Measurements from ENCODE around the gene ME1. TPM values are rescaled to one million over a fixed set of nuclear protein-coding genes. Genes with fewer than 3 reads are reported as not detected.

Gene ME1
- total and polyA plus RNA-seq, 2 of the 13 experiments (the other 11 are each of a cell fraction or from before 2014, with no cell fraction given), result not detected

DNA sequence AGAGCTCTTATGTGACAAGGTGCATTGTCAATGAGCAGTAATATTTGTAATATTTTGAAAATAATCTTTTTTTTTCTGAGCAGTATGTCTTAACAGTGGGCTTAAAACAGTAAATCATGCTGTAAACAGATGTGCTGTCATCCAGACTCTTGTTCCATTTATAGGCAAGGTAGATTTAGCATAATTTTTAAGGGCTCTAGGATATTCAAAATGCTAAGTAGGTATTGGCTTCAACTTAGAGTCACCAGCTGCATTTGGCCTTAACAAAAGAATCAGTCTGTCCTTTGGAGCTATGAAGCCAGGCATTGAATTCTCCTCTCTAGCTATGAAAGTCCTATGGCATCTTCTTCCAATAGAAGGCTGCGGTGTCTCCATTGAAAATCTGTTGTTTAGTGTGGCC lies 63.7 kb downstream of the ME1 start (continued):
- no peak for TF ChIP-seq ZNF761 (CRISPR knock-in tag; conservative IDR thresholded peaks at IDR 0.05)
- TF ChIP-seq, protein P1, sequence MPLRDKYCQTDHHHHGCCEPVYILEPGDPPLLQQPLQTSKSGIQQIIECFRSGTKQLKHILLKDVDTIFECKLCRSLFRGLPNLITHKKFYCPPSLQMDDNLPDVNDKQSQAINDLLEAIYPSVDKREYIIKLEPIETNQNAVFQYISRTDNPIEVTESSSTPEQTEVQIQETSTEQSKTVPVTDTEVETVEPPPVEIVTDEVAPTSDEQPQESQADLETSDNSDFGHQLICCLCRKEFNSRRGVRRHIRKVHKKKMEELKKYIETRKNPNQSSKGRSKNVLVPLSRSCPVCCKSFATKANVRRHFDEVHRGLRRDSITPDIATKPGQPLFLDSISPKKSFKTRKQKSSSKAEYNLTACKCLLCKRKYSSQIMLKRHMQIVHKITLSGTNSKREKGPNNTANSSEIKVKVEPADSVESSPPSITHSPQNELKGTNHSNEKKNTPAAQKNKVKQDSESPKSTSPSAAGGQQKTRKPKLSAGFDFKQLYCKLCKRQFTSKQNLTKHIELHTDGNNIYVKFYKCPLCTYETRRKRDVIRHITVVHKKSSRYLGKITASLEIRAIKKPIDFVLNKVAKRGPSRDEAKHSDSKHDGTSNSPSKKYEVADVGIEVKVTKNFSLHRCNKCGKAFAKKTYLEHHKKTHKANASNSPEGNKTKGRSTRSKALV (CRISPR knock-in tag; IDR thresholded peaks at IDR 0.05), result no peak
- TF ChIP-seq, protein P2, sequence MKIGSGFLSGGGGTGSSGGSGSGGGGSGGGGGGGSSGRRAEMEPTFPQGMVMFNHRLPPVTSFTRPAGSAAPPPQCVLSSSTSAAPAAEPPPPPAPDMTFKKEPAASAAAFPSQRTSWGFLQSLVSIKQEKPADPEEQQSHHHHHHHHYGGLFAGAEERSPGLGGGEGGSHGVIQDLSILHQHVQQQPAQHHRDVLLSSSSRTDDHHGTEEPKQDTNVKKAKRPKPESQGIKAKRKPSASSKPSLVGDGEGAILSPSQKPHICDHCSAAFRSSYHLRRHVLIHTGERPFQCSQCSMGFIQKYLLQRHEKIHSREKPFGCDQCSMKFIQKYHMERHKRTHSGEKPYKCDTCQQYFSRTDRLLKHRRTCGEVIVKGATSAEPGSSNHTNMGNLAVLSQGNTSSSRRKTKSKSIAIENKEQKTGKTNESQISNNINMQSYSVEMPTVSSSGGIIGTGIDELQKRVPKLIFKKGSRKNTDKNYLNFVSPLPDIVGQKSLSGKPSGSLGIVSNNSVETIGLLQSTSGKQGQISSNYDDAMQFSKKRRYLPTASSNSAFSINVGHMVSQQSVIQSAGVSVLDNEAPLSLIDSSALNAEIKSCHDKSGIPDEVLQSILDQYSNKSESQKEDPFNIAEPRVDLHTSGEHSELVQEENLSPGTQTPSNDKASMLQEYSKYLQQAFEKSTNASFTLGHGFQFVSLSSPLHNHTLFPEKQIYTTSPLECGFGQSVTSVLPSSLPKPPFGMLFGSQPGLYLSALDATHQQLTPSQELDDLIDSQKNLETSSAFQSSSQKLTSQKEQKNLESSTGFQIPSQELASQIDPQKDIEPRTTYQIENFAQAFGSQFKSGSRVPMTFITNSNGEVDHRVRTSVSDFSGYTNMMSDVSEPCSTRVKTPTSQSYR (CRISPR knock-in tag; IDR thresholded peaks at IDR 0.05; ENCODE audit: borderline replicate concordance), result no peak
- TF ChIP-seq, protein P3, sequence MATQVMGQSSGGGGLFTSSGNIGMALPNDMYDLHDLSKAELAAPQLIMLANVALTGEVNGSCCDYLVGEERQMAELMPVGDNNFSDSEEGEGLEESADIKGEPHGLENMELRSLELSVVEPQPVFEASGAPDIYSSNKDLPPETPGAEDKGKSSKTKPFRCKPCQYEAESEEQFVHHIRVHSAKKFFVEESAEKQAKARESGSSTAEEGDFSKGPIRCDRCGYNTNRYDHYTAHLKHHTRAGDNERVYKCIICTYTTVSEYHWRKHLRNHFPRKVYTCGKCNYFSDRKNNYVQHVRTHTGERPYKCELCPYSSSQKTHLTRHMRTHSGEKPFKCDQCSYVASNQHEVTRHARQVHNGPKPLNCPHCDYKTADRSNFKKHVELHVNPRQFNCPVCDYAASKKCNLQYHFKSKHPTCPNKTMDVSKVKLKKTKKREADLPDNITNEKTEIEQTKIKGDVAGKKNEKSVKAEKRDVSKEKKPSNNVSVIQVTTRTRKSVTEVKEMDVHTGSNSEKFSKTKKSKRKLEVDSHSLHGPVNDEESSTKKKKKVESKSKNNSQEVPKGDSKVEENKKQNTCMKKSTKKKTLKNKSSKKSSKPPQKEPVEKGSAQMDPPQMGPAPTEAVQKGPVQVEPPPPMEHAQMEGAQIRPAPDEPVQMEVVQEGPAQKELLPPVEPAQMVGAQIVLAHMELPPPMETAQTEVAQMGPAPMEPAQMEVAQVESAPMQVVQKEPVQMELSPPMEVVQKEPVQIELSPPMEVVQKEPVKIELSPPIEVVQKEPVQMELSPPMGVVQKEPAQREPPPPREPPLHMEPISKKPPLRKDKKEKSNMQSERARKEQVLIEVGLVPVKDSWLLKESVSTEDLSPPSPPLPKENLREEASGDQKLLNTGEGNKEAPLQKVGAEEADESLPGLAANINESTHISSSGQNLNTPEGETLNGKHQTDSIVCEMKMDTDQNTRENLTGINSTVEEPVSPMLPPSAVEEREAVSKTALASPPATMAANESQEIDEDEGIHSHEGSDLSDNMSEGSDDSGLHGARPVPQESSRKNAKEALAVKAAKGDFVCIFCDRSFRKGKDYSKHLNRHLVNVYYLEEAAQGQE (IDR thresholded peaks at IDR 0.05; ENCODE audit: borderline replicate concordance in 1 of 2, low read depth in 1 of 2, low read length in 2 of 2), result no peak
- TF ChIP-seq, protein P4, sequence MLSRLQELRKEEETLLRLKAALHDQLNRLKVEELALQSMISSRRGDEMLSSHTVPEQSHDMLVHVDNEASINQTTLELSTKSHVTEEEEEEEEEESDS (CRISPR knock-in tag; IDR thresholded peaks at IDR 0.05; ENCODE audit: borderline replicate concordance), result no peak
- TF ChIP-seq, protein P5, sequence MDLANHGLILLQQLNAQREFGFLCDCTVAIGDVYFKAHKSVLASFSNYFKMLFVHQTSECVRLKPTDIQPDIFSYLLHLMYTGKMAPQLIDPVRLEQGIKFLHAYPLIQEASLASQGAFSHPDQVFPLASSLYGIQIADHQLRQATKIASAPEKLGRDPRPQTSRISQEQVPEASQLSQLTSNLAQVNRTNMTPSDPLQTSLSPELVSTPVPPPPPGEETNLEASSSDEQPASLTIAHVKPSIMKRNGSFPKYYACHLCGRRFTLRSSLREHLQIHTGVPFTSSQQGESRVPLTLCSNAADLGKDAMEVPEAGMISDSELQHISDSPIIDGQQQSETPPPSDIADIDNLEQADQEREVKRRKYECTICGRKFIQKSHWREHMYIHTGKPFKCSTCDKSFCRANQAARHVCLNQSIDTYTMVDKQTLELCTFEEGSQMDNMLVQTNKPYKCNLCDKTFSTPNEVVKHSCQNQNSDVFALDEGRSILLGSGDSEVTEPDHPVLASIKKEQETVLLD (CRISPR knock-in tag; IDR thresholded peaks at IDR 0.05; ENCODE audit: low read depth), result no peak
- no peak for TF ChIP-seq ZFP1 (CRISPR knock-in tag; IDR thresholded peaks at IDR 0.05)
